Lower lobe of right lung (tissue), 2 donors: Measurements from ENCODE around the gene SLC25A29. TPM values are rescaled to one million over a fixed set of nuclear protein-coding genes. Genes with fewer than 3 reads are reported as not detected.

Experiments used
- ATAC-seq, 2 donors: fragments of 200-7000 bp; cut with Tn5 transposase; one replicate each; pipeline ENCODE4 v1.9.1; 2020 to 2022; ENCODE audit warnings: mild to moderate bottlenecking in 2 of 2, moderate library complexity in 2 of 2
- DNase-seq: peaks from one replicate; pipeline ENCODE4 v3.0.0-alpha.2; 2020
- H3K27ac ChIP-seq: fragments of 200-600 bp; one replicate; pipeline ENCODE4 v1.8.0; 2022
- H3K27me3 ChIP-seq: fragments of 200-600 bp; one replicate; pipeline ENCODE4 v1.8.0; 2022; ENCODE audit warnings: low read depth
- H3K36me3 ChIP-seq: fragments of 200-600 bp; one replicate; pipeline ENCODE4 v1.8.0; 2022; ENCODE audit warnings: mild to moderate bottlenecking
- H3K4me1 ChIP-seq: fragments of 200-600 bp; one replicate; pipeline ENCODE4 v1.8.0; 2022
- H3K4me3 ChIP-seq: fragments of 200-600 bp; one replicate; pipeline ENCODE4 v1.8.0; 2022; ENCODE audit warnings: mild to moderate bottlenecking
- H3K9me3 ChIP-seq: fragments of 200-600 bp; one replicate; pipeline ENCODE4 v1.8.0; 2022
- intact Hi-C: fragments of 100-400 bp; cut with DNase I; formaldehyde crosslinking; loops from one replicate; pipeline ENCODE4 v1.11.0; 2022
- total RNA-seq: library from RNA; stranded (reverse); fragmentation: NEBNext Ultra II Directional; extraction: Animal tissue kit (Norgen Biotek cat#: 25700); gene quantifications from one replicate; pipeline ENCODE4 v1.2.1, GENCODE V29; 2021
- TF ChIP-seq, protein P1 (sequence below): fragments of 200-600 bp; IDR thresholded peaks from one replicate; pipeline ENCODE4 v1.8.0; 2022; ENCODE audit warnings: antibody characterized with exemption, mild to moderate bottlenecking
- donor health status: DM: no; HTN: yes; CAD: no; lungs with severe emphysema.

SLC25A29 gene
- total RNA-seq, 1 donor from 2014 or later: 76.0 TPM

DNA sequence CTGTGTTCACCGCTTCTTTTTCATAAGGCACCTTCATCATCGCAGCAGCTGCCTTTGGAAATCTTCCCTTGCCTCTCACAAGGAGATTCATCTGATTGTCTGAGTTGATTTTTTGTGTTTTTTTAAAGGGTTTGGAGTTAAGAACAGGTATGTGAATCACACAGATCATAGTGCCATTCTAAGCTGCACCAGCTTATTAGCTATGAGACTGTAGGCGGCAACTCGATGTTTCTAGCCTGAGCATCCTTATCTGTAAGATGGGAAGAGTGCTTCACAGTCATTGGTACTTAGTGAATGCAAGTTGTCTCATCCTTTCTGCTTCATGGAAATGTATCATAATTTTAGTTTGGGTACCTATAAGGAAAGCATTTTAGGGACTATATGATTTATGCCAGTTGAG is 32.0 kb downstream of the SLC25A29 start:
- ATAC-seq: no peak

DNA sequence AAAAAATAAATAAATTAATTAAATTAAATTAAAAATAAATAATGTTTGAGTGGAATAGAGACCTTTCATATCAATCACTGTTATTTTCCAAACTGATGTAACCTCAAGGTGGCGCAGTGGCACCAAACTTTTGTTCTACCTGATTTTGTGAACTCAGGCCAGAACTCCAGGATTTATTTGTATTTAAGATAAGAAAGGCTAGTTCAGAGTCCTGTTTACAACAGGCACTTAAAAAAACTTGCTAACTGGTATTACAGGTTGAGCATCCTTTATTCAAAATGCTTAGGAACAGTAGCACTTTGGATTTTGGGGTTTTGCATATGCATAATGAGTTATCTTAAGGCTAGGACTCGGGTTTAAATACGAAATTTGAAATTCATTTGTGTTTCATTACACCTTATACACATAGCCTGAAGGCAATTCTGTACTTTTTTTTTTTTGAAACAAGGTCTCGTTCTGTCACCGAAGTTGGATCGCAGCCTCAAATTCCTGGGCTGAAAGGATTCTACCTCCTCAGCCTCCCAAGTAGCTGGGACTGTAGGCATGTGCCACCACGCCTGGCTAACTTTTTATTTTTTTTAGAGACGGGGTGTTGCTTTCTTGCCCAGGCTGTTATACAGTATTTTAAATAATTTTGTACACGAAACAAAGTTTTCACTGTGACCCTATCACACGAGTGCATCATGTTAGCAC is 34.9 kb downstream of the SLC25A29 start:
- TF ChIP-seq, protein P1, sequence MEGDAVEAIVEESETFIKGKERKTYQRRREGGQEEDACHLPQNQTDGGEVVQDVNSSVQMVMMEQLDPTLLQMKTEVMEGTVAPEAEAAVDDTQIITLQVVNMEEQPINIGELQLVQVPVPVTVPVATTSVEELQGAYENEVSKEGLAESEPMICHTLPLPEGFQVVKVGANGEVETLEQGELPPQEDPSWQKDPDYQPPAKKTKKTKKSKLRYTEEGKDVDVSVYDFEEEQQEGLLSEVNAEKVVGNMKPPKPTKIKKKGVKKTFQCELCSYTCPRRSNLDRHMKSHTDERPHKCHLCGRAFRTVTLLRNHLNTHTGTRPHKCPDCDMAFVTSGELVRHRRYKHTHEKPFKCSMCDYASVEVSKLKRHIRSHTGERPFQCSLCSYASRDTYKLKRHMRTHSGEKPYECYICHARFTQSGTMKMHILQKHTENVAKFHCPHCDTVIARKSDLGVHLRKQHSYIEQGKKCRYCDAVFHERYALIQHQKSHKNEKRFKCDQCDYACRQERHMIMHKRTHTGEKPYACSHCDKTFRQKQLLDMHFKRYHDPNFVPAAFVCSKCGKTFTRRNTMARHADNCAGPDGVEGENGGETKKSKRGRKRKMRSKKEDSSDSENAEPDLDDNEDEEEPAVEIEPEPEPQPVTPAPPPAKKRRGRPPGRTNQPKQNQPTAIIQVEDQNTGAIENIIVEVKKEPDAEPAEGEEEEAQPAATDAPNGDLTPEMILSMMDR: peak; percentile 47
- H3K4me3 ChIP-seq: no peak overlapping the region
- no peaks in the 10 kb centered on the region for H3K9me3 ChIP-seq
- peak; percentile 86 to 93 for ATAC-seq
- H3K36me3 ChIP-seq: peaks cover 19% of the 10 kb centered on the region
- no peak overlapping the region for H3K27ac ChIP-seq
- no peaks in the 10 kb centered on the region for H3K27me3 ChIP-seq
- peaks cover 48% of the 10 kb centered on the region for H3K4me1 ChIP-seq
- DNase-seq: no peak
- intact Hi-C loops: no loop called here

More for the DNA sequence above, 32.0 kb downstream of the SLC25A29 start:
- no peak overlapping the region for H3K27ac ChIP-seq
- H3K9me3 ChIP-seq: no peaks in the 10 kb centered on the region
- TF ChIP-seq, protein P1: no peak
- DNase-seq: no peak
- H3K36me3 ChIP-seq: peaks cover 22% of the 10 kb centered on the region
- H3K4me3 ChIP-seq: no peak overlapping the region
- H3K27me3 ChIP-seq: no peaks in the 10 kb centered on the region
- intact Hi-C loops: no loop called here
- H3K4me1 ChIP-seq: peaks cover 45% of the 10 kb centered on the region

DNA sequence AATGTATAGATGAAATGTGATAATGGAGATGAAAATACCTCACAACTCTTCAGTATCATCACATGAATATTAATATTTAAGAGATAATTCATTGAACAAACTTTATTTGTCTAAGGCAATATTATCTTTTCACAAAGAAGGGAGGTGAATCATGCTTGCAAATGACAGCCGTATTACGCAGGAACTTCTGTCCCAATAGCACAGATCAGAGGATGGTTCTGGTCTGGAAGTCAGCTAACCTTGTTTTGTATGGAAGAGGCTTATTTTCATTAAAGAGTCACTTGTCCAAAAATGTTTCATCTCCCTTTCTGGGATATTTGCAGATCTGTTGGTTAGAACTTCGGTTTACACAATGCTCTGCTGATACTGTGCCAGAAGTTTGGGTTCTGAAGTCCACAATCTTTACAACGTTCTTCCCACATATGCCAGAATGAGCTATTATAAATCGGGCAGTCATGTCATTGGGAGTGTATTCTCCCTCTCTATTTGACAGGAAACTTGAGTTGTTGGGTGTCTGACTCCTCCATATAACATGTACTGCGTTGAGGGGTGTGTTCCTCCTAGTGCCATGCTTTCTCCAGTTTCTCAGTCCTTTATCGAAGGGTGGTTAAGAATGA is 37.5 kb downstream of the SLC25A29 start:
- TF ChIP-seq, protein P1: no peak
- no peaks in the 10 kb centered on the region for H3K27me3 ChIP-seq
- H3K36me3 ChIP-seq: peaks cover 14% of the 10 kb centered on the region
- H3K4me1 ChIP-seq: peaks cover 31% of the 10 kb centered on the region
- no peak overlapping the region for H3K4me3 ChIP-seq
- no peaks in the 10 kb centered on the region for H3K9me3 ChIP-seq
- no peak for DNase-seq
- no peak for ATAC-seq
- intact Hi-C loops: loop anchor here (5.0 kb wide), 1 partner anchor 109 kb away; the partner anchor contains the start of gene WDR25
- H3K27ac ChIP-seq: no peak overlapping the region

DNA sequence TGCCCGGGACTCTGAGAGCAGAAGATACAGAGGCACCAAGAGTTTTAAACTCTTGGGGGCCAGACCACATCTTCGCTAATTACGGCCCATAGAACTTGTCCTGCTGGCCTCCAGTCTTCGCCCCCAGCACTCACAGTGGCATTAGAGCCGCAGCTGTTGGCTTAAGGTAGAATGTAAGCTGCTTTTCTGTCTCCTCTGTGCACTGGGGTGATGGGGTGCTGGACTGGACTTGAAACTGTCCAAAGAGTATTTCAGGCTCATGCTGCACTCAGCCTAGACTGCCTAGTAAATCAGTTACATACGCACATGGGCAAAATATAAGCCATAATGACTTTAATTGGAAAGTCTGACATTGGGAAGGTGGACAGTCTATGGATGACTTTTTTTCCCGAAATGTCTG is 38.3 kb downstream of the SLC25A29 start:
- TF ChIP-seq, protein P1: no peak
- Histone ChIP-seq H3K4me3 (no peak overlapping the region), H3K27me3 (no peaks in the 10 kb centered on the region), H3K9me3 (no peaks in the 10 kb centered on the region), H3K4me1 (peaks cover 37% of the 10 kb centered on the region), H3K36me3 (peaks cover 21% of the 10 kb centered on the region), H3K27ac (no peak overlapping the region)
- DNase-seq (no peak), ATAC-seq (no peak)
- intact Hi-C loops: loop anchor here (5.0 kb wide), 1 partner anchor 109 kb away; the partner anchor contains the start of gene WDR25

DNA sequence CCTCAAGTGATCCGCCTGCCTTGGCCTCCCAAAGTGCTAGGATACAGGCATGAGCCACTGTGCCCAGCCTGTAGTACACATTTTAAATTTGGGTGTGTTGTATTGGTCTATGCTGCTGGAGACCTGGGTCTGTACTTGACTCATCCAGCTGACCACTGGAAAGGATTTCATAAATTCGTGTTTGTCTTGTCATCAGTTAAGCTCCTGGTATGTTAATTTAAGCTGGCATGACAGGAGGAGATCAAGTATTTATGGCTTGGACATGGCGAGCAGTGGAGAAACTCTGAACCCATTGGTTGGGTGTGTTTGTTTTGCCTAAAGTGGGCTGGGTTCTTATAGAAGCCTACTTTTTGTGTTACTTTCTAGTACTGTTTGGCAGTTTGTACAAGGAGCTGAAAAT is 43.1 kb downstream of the SLC25A29 start:
- Histone ChIP-seq H3K36me3 (peaks cover 25% of the 10 kb centered on the region), H3K4me3 (no peak overlapping the region), H3K27me3 (no peaks in the 10 kb centered on the region), H3K27ac (no peak overlapping the region), H3K9me3 (no peaks in the 10 kb centered on the region), H3K4me1 (peaks cover 44% of the 10 kb centered on the region)
- intact Hi-C loops: no loop called here
- ATAC-seq (no peak), DNase-seq (no peak)
- TF ChIP-seq, protein P1: no peak
